Hepatocyte (in vitro differentiated cells): ENCODE results near the gene CWC27.

ENCODE experiments used
- CTCF ChIP-seq: fragments of 200-600 bp; sonication (generic); IDR thresholded peaks from 2 replicates; pipeline ENCODE4 v1.5.1; 2016; ENCODE audit warnings: antibody characterized with exemption, mild to moderate bottlenecking; ENCODE audit not compliant: poor library complexity
- EZH2phosphoT487 ChIP-seq: fragments of 200-600 bp; sonication (generic); IDR thresholded peaks from one replicate; pipeline ENCODE4 v1.6.1; 2018; ENCODE audit warnings: antibody characterized with exemption, mild to moderate bottlenecking, low read depth, moderate library complexity; ENCODE audit not compliant: unreplicated experiment, severe bottlenecking

DNA sequence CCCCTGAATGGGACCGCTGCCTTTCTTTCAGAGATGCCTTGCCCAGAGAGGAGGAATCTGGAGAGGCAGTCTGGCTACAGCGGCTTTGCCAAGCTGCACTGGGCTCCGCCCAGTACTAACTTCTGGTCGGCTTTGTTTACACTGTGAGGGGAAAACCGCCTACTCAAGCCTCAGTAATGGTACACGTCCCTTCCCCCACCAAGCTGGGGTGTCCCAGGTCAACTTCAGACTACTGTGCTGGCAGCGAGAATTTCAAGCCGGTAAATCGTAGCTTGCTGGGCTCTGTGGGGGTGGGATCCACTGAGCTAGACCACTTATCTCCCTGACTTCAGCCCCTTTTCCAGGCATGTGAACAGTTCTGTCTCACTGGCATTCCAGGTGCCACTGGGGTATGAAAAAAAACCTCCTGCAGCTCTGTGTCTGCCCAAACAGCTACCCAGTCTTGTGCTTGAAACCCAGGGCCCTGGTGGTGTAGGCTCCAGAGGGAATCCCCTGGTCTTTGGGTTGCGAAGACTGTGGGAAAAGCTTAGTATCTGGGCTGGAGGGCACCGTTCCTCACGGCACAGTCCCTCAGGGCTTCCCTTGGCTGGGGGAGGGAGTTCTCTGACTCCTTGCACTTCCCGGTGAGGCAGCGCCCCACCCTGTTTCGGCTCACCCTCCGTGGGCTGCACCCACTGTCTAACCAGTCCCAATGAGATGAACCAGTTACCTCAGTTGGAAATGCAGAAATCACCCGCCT lies 171.2 kb downstream of the CWC27 start:
- TF ChIP-seq CTCF (no peak), EZH2phosphoT487 (no peak)
